ENCODE results near the gene PRKCB. TPM values are rescaled to one million over a fixed set of nuclear protein-coding genes. Genes with fewer than 3 reads are reported as not detected.
A peak's percentile ranks its signal among the peaks of the same experiment; 100 is the strongest.
"Not testable (repeated sequence)": the region's sequence is repeated elsewhere in the genome, so short reads cannot be mapped to it uniquely, and the experiment has no call there.

Gene PRKCB
- total RNA-seq, 3 donors from 2014 or later, result 41.4 to 66.8 (median 63.3) TPM

GRCh38 chr16:23914946-23915530, 79.3 kb downstream of the PRKCB start:
- no peak for DNase-seq
- ATAC-seq, result no peak
- peaks cover 15% of the 10 kb centered on the region for H3K36me3 Mint-ChIP-seq (ENCODE audit: insufficient read depth)
- no peaks in the 10 kb centered on the region for H3K9me3 Mint-ChIP-seq
- no peak overlapping the region for H3K4me3 Mint-ChIP-seq
- peaks cover 50% of the 10 kb centered on the region for H3K4me1 Mint-ChIP-seq (ENCODE audit: low read depth)
- no peaks in the 10 kb centered on the region for H3K27me3 Mint-ChIP-seq (ENCODE audit: low read depth)

DNA sequence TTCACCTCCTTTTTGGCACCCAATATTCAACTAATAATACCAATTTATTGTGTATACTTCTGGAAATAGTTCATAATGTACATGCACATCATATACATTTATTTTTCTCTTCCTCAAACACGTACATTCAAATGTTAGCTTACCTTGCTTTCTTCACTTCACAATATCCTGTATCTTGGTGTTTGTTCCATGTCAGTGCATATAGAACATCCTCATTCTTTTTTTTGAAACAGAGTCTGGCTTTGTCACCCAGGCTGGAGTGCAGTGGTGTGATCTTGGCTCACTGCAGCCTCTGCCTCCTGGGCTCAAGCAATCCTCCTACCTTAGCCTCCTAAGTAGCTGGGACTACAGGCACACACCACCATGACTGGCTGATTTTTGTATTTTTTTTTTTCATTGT, 80.8 kb downstream of the PRKCB start:
- DNase-seq; H3K27me3 Mint-ChIP-seq (ENCODE audit: low read depth); ATAC-seq; H3K9me3 Mint-ChIP-seq; H3K4me3 Mint-ChIP-seq: not testable (repeated sequence)
- Mint-ChIP-seq H3K36me3 (ENCODE audit: insufficient read depth) (peaks cover 22% of the 10 kb centered on the region), H3K4me1 (ENCODE audit: low read depth) (peaks cover 62% of the 10 kb centered on the region)

GRCh38 chr16:23917621-23918020, 81.8 kb downstream of the PRKCB start:
- Mint-ChIP-seq H3K9me3 (no peaks in the 10 kb centered on the region), H3K4me1 (ENCODE audit: low read depth) (peaks cover 66% of the 10 kb centered on the region), H3K27me3 (ENCODE audit: low read depth) (no peaks in the 10 kb centered on the region), H3K36me3 (ENCODE audit: insufficient read depth) (peaks cover 24% of the 10 kb centered on the region), H3K4me3 (no peak overlapping the region)
- ATAC-seq, result peak; percentile 15 to 39
- no peak for DNase-seq

DNA sequence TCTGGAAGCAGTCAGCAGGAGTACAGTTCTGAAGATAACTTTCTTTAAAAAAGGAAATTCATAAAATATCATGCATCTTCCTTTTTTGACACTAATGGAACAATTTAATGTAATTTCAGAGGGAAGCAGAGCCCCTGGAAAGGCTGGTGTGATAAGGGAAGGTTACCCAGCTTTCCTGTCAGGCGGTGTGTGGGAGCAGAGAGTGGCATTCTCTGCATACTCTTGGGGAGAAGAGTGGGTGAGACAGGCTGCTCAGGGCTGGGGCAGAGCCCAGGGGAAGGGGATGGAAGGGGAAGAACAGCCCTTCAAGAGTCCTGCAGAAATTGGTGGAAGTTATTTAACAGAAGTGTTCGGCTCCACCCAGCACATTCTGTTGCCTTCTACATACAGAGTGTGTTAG, 84.7 kb downstream of the PRKCB start:
- DNase-seq, result no peak
- Mint-ChIP-seq H3K27me3 (ENCODE audit: low read depth) (no peaks in the 10 kb centered on the region), H3K4me3 (no peak overlapping the region), H3K9me3 (peaks cover 3% of the 10 kb centered on the region), H3K36me3 (ENCODE audit: insufficient read depth) (peaks cover 29% of the 10 kb centered on the region), H3K4me1 (ENCODE audit: low read depth) (peaks cover 63% of the 10 kb centered on the region)
- no peak for ATAC-seq

GRCh38 chr16:23920899-23921298, 85.1 kb downstream of the PRKCB start:
- DNase-seq (no peak), ATAC-seq (peak; percentile 51 to 70)
- peaks cover 65% of the 10 kb centered on the region for H3K4me1 Mint-ChIP-seq (ENCODE audit: low read depth)
- H3K27me3 Mint-ChIP-seq (ENCODE audit: low read depth), result no peaks in the 10 kb centered on the region
- peaks cover 3% of the 10 kb centered on the region for H3K9me3 Mint-ChIP-seq
- no peak overlapping the region for H3K4me3 Mint-ChIP-seq
- peaks cover 33% of the 10 kb centered on the region for H3K36me3 Mint-ChIP-seq (ENCODE audit: insufficient read depth)

DNA sequence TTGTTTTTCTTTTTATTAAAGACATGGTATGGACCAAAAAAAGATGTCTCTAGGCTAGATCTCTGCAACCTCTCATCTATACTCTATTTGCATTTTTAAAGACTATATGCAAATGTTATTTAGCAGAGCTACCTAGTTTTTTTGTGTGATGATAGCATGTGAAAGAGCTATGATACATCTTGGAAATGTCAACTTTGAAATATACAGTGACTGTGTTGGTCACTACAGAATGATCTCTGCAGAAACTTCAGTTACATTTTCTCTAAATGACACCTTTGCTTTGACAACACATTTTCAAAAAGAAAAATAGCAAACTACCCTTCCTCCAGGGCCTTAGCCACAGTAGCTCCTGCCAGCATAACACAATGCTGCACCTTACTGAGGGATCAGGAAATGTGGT, 86.6 kb downstream of the PRKCB start:
- Mint-ChIP-seq H3K27me3 (ENCODE audit: low read depth) (no peaks in the 10 kb centered on the region), H3K9me3 (peaks cover 3% of the 10 kb centered on the region), H3K36me3 (ENCODE audit: insufficient read depth) (peaks cover 34% of the 10 kb centered on the region), H3K4me3 (no peak overlapping the region), H3K4me1 (ENCODE audit: low read depth) (peaks cover 63% of the 10 kb centered on the region)
- no peak for DNase-seq
- peak; percentile 55 to 57 for ATAC-seq

DNA sequence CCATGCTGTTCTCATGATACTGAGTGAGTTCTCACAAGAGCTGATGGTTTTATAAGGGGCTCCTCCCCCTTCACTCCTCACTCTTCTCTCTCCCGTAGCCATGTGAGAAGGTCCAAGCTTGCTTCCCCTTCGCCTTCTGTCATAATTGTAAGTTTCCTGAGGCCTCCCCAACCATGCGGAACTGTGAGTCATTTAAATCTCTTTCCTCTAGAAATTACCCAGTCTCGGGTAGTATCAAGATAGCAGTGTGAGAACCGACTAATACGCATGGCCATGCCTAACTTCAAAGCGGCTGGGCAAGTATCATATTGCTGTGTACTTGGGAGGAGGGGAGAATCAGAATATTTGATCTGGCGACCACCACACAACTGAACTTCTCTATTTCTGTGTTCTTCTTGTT, 88.3 kb downstream of the PRKCB start:
- no peak for DNase-seq
- peaks cover 3% of the 10 kb centered on the region for H3K9me3 Mint-ChIP-seq
- H3K4me1 Mint-ChIP-seq (ENCODE audit: low read depth), result peaks cover 62% of the 10 kb centered on the region
- no peaks in the 10 kb centered on the region for H3K27me3 Mint-ChIP-seq (ENCODE audit: low read depth)
- no peak overlapping the region for H3K4me3 Mint-ChIP-seq
- H3K36me3 Mint-ChIP-seq (ENCODE audit: insufficient read depth), result peaks cover 34% of the 10 kb centered on the region
- ATAC-seq, result peak; percentile 24 to 63

DNA sequence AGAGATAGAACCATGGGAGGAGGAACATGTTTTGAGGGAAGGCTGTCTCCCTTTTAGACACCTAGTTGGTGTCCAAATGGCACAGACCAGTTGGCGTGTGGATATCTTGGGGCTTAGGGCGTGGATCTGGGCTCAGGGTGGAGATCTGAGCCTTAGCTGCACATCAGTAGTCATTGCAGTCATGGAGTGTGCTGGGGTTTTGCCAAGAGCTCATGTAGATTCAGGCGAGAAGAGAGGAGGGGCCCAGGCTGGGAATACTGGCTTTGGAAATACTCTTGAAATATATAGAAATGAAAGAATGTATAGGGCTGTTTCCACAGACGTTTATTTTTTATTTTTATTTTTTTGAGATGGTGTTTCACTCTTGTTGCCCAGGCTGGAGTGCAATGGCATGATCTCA, 92.0 kb downstream of the PRKCB start:
- Mint-ChIP-seq H3K4me3 (no peak overlapping the region), H3K36me3 (ENCODE audit: insufficient read depth) (peaks cover 19% of the 10 kb centered on the region), H3K4me1 (ENCODE audit: low read depth) (peaks cover 44% of the 10 kb centered on the region), H3K9me3 (peaks cover 3% of the 10 kb centered on the region), H3K27me3 (ENCODE audit: low read depth) (no peaks in the 10 kb centered on the region)
- ATAC-seq, result no peak
- DNase-seq, result no peak

DNA sequence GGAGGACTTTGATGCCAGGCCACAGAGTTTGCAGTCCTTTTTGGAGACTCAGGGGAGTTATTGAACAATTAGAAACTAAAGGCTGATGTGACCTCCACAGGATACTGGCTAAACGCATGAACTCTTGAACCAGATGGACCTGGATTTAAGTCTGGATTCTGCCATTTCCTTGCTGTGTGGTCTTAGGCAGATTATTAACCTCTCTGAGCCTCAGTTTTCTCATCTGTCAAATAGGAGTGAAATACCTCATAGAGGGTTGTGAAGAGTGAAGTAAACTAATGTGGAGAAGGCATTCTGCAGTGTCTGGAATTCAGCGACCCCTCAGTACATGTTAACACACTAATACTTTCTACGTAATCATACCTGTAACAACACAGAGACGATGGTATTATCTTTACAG, 93.5 kb downstream of the PRKCB start:
- Mint-ChIP-seq H3K9me3 (peaks cover 10% of the 10 kb centered on the region), H3K27me3 (ENCODE audit: low read depth) (no peaks in the 10 kb centered on the region), H3K36me3 (ENCODE audit: insufficient read depth) (peaks cover 22% of the 10 kb centered on the region), H3K4me1 (ENCODE audit: low read depth) (peaks cover 41% of the 10 kb centered on the region), H3K4me3 (no peak overlapping the region)
- ATAC-seq (no peak), DNase-seq (no peak)

- Mint-ChIP-seq H3K36me3 (ENCODE audit: insufficient read depth) (peaks cover 25% of the 10 kb centered on the region), H3K9me3 (peaks cover 10% of the 10 kb centered on the region), H3K27me3 (ENCODE audit: low read depth) (no peaks in the 10 kb centered on the region), H3K4me3 (no peak overlapping the region), H3K4me1 (ENCODE audit: low read depth) (peaks cover 44% of the 10 kb centered on the region)
- DNase-seq (no peak), ATAC-seq (no peak)
Observed at GRCh38 chr16:23929856-23930255, 94.1 kb downstream of the PRKCB start.

GRCh38 chr16:23930791-23931190, 95.0 kb downstream of the PRKCB start:
- no peak overlapping the region for H3K4me3 Mint-ChIP-seq
- no peak for DNase-seq
- H3K27me3 Mint-ChIP-seq (ENCODE audit: low read depth), result no peaks in the 10 kb centered on the region
- ATAC-seq, result no peak
- peaks cover 52% of the 10 kb centered on the region for H3K4me1 Mint-ChIP-seq (ENCODE audit: low read depth)
- peaks cover 10% of the 10 kb centered on the region for H3K9me3 Mint-ChIP-seq
- H3K36me3 Mint-ChIP-seq (ENCODE audit: insufficient read depth), result peaks cover 23% of the 10 kb centered on the region

DNA sequence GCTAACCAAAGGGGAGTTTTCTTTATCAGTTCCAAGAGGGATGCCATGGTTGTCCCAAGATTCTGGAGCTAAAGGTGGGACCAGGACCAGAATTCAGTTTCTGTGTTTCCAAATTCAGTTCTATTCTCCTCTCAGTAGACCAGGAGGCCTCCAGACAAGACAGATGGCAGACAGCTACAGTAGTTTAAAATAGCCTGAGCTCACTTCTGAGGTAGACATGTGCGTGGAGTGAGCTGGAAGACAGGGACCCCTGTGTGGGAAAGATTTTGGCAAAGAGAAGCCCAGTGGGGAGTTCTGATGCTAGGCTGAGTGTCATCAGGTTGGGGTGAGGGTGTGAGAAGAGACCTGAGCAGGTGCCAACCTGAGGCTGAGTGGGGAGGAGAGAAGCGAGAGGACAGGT, 95.4 kb downstream of the PRKCB start:
- H3K4me3 Mint-ChIP-seq, result no peak overlapping the region
- DNase-seq (no peak), ATAC-seq (no peak)
- H3K9me3 Mint-ChIP-seq, result peaks cover 10% of the 10 kb centered on the region
- peaks cover 55% of the 10 kb centered on the region for H3K4me1 Mint-ChIP-seq (ENCODE audit: low read depth)
- H3K36me3 Mint-ChIP-seq (ENCODE audit: insufficient read depth), result peaks cover 23% of the 10 kb centered on the region
- H3K27me3 Mint-ChIP-seq (ENCODE audit: low read depth), result no peaks in the 10 kb centered on the region

GRCh38 chr16:23933650-23934049, 97.9 kb downstream of the PRKCB start:
- DNase-seq; H3K27me3 Mint-ChIP-seq (ENCODE audit: low read depth); ATAC-seq; H3K9me3 Mint-ChIP-seq; H3K4me3 Mint-ChIP-seq: not testable (repeated sequence)
- Mint-ChIP-seq H3K36me3 (ENCODE audit: insufficient read depth) (peaks cover 22% of the 10 kb centered on the region), H3K4me1 (ENCODE audit: low read depth) (peaks cover 48% of the 10 kb centered on the region)

DNA sequence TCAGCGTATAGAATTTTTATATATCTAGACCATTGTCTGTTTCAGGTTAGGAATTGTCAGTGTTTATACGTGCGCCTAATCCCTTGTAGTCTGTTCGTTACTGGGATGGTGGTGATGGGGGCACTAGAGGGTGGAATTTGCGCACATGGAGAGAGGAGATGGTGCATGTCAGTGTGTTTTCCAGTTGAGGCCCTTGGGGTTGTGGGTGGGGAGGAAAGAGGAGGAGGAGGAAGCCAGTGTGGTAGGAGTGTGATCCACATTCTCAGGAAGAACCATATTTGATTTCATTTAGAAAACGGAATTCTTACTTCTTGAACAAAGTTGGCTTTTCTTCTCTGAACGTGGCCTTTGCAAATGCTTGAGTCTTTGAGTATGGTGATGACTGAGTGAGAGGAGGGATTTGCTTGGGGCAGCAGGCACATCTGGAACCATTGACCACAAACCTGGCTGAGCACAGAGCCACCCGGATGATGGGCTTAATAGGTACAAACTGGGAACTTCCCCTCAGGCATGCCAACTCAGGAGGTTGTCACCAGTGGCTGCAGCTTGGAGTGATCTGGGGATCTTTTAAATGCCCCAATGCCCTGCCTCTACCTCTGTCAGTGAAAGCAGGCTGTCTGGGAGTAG, 98.9 kb downstream of the PRKCB start:
- H3K4me1 Mint-ChIP-seq (ENCODE audit: low read depth), result peaks cover 50% of the 10 kb centered on the region
- no peak for ATAC-seq

DNA sequence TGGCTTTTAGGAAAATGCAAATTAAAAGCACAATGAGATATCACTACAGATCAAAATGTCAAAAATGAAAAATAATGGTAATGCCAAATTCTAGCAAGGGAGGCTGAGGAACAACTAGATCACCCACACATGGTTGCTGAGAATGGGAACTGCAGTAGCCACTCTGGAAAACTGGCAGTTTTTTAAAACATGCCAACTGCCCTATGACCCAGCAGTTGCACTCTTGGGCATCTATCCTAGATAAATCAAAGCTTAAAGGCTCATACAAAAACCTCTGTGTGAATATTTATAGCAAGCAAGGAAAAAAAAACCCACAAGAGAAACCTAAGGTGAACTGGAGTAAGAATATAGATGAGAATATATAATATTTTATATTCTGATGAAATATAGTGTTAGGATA, 104.3 kb downstream of the PRKCB start:
- Mint-ChIP-seq H3K27me3 (ENCODE audit: low read depth) (no peaks in the 10 kb centered on the region), H3K4me1 (ENCODE audit: low read depth) (peaks cover 54% of the 10 kb centered on the region), H3K36me3 (ENCODE audit: insufficient read depth) (peaks cover 7% of the 10 kb centered on the region), H3K9me3 (no peaks in the 10 kb centered on the region), H3K4me3 (no peak overlapping the region)
- ATAC-seq (no peak), DNase-seq (no peak)

More for the DNA sequence above, 98.9 kb downstream of the PRKCB start:
- H3K4me3 Mint-ChIP-seq, result no peak overlapping the region
- H3K36me3 Mint-ChIP-seq (ENCODE audit: insufficient read depth), result peaks cover 22% of the 10 kb centered on the region
- no peaks in the 10 kb centered on the region for H3K27me3 Mint-ChIP-seq (ENCODE audit: low read depth)
- peaks cover 10% of the 10 kb centered on the region for H3K9me3 Mint-ChIP-seq
- no peak for DNase-seq

Data from activated T-cell treated with anti-CD3 and anti-CD28 coated beads, Interleukin-2, amount 50 U/mL, for 4 hours (primary cell).